Calu3 (cell line): Measurements from ENCODE around the gene CYSTM1. TPM values are rescaled to one million over a fixed set of nuclear protein-coding genes. Genes with fewer than 3 reads are reported as not detected.
A peak's percentile ranks its signal among the peaks of the same experiment; 100 is the strongest.

ENCODE experiments used
- BruUV-seq: library from RNA; stranded (reverse); fragments of 400-500 nt; replicated peaks from 2 replicates; lab custom pipeline; 2021; lab: Mats Ljungman, UMichigan
- CTCF ChIA-PET: fragments of 300-600 bp; sonication (Branson Sonifier 250); formaldehyde crosslinking; loops from one replicate; lab custom pipeline; 2022; ENCODE audit warnings: antibody characterized with exemption; lab: Charles Lee
- DNase-seq: peaks from one replicate; pipeline ENCODE4 v3.0.0; 2022
- H3K27ac Mint-ChIP-seq: one replicate; pipeline ENCODE4 v1.8.0; 2022; ENCODE audit warnings: mixed read lengths; ENCODE audit not compliant: unreplicated experiment
- H3K27me3 Mint-ChIP-seq: one replicate; pipeline ENCODE4 v1.8.0; 2022; ENCODE audit warnings: mixed read lengths; ENCODE audit not compliant: unreplicated experiment
- H3K36me3 Mint-ChIP-seq: one replicate; pipeline ENCODE4 v1.8.0; 2022; ENCODE audit warnings: mild to moderate bottlenecking, moderate library complexity, mixed read lengths; ENCODE audit not compliant: insufficient read depth, unreplicated experiment
- H3K4me1 Mint-ChIP-seq: one replicate; pipeline ENCODE4 v1.8.0; 2022; ENCODE audit warnings: mild to moderate bottlenecking, low read depth, mixed read lengths; ENCODE audit not compliant: unreplicated experiment
- H3K4me3 Mint-ChIP-seq: one replicate; pipeline ENCODE4 v1.8.0; 2022; ENCODE audit warnings: mild to moderate bottlenecking, low read depth, moderate library complexity, mixed read lengths; ENCODE audit not compliant: unreplicated experiment
- H3K9me3 Mint-ChIP-seq: one replicate; pipeline ENCODE4 v1.8.0; 2022; ENCODE audit warnings: low read depth, mixed read lengths; ENCODE audit not compliant: unreplicated experiment
- intact Hi-C: fragments of 100-400 bp; cut with micrococcal nuclease; formaldehyde crosslinking; loops from one replicate; pipeline ENCODE4 v1.10.0; 2022; ENCODE audit not compliant: unreplicated experiment
- total RNA-seq: library from RNA; stranded (reverse); gene quantifications from 2 replicates; pipeline ENCODE4 v1.2.3, GENCODE V29; 2022
- TF ChIP-seq, protein P1 (sequence below): fragments of 200-600 bp; IDR thresholded peaks from one replicate; pipeline ENCODE4 v1.8.0; 2022; ENCODE audit warnings: antibody characterized with exemption; ENCODE audit not compliant: unreplicated experiment

The CYSTM1 gene
- total RNA-seq, 1 experiment from 2014 or later: 198 TPM

DNA sequence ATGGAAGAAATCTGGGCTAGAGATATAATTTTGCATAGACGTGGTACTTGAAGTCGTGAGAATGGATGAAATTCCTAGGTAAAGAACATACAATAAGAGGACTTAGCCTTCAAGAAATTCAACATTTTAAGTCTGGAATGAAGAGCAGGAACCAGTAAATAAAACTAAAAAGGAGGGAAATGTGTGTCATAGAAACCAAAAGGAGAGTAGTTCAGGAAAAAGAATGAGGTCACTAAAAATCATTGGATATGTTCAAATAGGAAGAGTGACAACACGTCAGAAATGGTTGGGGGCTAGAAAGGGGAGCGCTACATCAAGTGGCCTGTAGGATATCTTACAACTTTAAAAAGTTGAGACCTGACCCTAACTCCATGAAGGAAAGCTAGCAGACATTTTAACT, 83.9 kb downstream of the CYSTM1 start:
- Mint-ChIP-seq H3K4me3 (peak overlapping the region; percentile 11), H3K4me1 (peaks cover 18% of the 10 kb centered on the region), H3K9me3 (no peaks in the 10 kb centered on the region), H3K36me3 (peaks cover 49% of the 10 kb centered on the region), H3K27ac (peak overlapping the region; percentile 95), H3K27me3 (no peaks in the 10 kb centered on the region)
- TF ChIP-seq, protein P1, sequence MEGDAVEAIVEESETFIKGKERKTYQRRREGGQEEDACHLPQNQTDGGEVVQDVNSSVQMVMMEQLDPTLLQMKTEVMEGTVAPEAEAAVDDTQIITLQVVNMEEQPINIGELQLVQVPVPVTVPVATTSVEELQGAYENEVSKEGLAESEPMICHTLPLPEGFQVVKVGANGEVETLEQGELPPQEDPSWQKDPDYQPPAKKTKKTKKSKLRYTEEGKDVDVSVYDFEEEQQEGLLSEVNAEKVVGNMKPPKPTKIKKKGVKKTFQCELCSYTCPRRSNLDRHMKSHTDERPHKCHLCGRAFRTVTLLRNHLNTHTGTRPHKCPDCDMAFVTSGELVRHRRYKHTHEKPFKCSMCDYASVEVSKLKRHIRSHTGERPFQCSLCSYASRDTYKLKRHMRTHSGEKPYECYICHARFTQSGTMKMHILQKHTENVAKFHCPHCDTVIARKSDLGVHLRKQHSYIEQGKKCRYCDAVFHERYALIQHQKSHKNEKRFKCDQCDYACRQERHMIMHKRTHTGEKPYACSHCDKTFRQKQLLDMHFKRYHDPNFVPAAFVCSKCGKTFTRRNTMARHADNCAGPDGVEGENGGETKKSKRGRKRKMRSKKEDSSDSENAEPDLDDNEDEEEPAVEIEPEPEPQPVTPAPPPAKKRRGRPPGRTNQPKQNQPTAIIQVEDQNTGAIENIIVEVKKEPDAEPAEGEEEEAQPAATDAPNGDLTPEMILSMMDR: no peak
- intact Hi-C loops: no loop called here
- CTCF ChIA-PET: interaction anchor here (1.2 to 4.4 kb wide), 4 partner anchors 14 to 88 kb away, joined by 4 to 72 read pairs (median 8); partner anchors contain the start of gene HBEGF
- no peak for DNase-seq
- no TSS peak for BruUV-seq

DNA sequence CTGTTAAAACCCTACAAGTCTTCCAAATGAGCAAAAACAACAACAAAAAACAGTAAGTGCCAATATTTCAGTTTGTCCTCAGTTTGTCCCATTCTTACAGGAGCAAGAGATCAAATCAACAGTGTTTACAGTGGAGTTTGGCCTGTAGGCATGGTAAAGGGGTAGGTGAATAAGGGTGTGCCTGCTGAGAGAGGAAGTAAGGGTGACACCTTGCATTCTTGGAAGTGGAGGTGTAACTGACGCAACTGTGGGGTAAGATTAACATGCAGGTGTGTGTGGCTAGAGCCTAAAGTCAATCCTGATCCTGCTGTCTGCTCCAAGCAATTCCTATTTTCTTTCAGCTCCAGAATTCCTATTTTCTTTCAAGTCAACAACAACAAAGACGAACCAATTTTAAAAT, 84.5 kb downstream of the CYSTM1 start:
- intact Hi-C loops: no loop called here
- CTCF ChIA-PET: interaction anchor here (1.2 to 4.4 kb wide), 5 partner anchors 12 to 87 kb away, joined by 4 to 72 read pairs (median 10); partner anchors contain the start of gene HBEGF

DNA sequence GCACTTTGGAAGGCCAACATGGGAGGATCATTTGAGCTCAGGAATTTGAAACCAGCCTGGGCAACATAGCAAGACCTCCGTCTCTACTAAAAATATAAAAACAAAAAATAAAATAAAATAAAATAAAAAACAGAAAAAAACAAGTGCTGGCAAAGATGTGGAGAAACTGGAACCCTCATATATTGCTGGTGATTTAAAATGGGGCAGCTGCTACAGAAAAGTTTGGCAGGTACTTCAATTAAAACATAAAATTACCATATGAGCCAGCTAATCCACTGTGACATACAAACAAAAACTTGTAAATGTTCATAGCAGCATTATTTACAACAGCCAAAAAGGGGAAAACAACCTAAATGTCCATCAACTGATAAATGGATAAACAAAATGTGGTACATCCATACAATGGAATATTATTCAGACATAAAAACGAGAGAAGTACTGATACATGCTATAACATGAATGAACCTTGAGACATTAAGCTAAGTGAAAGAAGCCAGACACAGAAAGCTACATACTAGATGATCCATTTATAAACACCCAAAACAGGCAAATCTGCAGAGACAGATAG, 85.2 kb downstream of the CYSTM1 start:
- TF ChIP-seq, protein P1: no peak
- no peaks in the 10 kb centered on the region for H3K9me3 Mint-ChIP-seq
- H3K4me3 Mint-ChIP-seq: no peak overlapping the region
- no TSS peak for BruUV-seq
- peaks cover 21% of the 10 kb centered on the region for H3K4me1 Mint-ChIP-seq
- DNase-seq: no peak
- H3K27ac Mint-ChIP-seq: peak overlapping the region; percentile 95
- no peaks in the 10 kb centered on the region for H3K27me3 Mint-ChIP-seq
- intact Hi-C loops: loop anchor here (2.0 to 5.0 kb wide), 2 partner anchors 37 to 63 kb away; no protein-coding TSS in a partner anchor
- peaks cover 49% of the 10 kb centered on the region for H3K36me3 Mint-ChIP-seq
- CTCF ChIA-PET: interaction anchor here (0.7 to 4.4 kb wide), 6 partner anchors 13 to 142 kb away, joined by 4 to 72 read pairs (median 7); partner anchors contain the start of gene HBEGF

More for the DNA sequence above, 84.5 kb downstream of the CYSTM1 start:
- Mint-ChIP-seq H3K4me3 (peak overlapping the region; percentile 11), H3K36me3 (peaks cover 49% of the 10 kb centered on the region), H3K27ac (peak overlapping the region; percentile 95), H3K9me3 (no peaks in the 10 kb centered on the region), H3K4me1 (peaks cover 18% of the 10 kb centered on the region), H3K27me3 (no peaks in the 10 kb centered on the region)
- TF ChIP-seq, protein P1: no peak
- no TSS peak for BruUV-seq
- peak; percentile 83 for DNase-seq

DNA sequence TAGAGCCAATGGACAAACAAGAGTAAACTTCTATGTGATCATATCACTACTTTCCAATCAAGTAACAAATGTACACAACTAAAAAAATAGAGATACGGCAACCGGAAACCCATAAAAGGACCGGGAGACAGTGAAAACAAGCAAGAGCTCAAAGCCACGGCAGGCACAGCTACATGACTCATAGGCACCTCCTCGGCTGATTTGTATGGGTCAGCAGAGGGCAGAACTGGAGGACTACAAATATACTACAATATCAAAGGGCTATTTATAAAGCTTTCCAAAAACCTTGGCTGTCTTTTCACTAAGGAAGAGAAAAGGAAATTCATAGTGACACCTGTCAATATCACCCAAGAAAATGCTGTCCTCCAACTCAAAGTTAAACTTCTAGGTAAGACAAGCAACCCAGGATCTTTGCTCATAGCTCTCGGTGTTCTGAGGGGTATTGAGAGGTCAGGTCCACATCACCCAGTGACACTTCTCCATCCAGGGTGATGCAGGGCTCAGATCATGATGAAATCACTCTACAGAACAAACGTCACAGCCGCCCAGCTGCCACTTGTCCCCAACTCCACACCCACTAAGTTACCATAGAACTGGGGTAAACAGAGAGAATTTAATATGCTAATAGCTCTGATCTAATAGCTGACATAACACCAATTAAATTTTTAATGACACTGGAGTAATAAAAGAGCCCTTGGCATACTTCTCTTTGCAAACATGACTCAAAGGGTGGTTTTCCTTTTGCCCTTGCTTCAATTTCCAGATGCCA, 86.6 kb downstream of the CYSTM1 start:
- peak; percentile 88 for DNase-seq
- no TSS peak for BruUV-seq
- TF ChIP-seq, protein P1: no peak
- no peaks in the 10 kb centered on the region for H3K27me3 Mint-ChIP-seq
- H3K36me3 Mint-ChIP-seq: peaks cover 58% of the 10 kb centered on the region
- intact Hi-C loops: loop anchor here (2.0 to 5.0 kb wide), 2 partner anchors 36 to 61 kb away; no protein-coding TSS in a partner anchor
- peak overlapping the region; percentile 95 for H3K27ac Mint-ChIP-seq
- H3K9me3 Mint-ChIP-seq: no peaks in the 10 kb centered on the region
- peaks cover 36% of the 10 kb centered on the region for H3K4me1 Mint-ChIP-seq
- CTCF ChIA-PET: interaction anchor here (0.6 to 4.4 kb wide), 14 partner anchors 10 to 115 kb away, joined by 3 to 72 read pairs (median 6); partner anchors contain the start of gene HBEGF
- peak overlapping the region; percentile 46 for H3K4me3 Mint-ChIP-seq
